ENCODE results near the gene FAM156A. TPM values are rescaled to one million over a fixed set of nuclear protein-coding genes. Genes with fewer than 3 reads are reported as not detected.
A peak's percentile ranks its signal among the peaks of the same experiment; 100 is the strongest.
"Not testable (repeated sequence)": the region's sequence is repeated elsewhere in the genome, so short reads cannot be mapped to it uniquely, and the experiment has no call there.

FAM156A gene
- total and polyA plus RNA-seq, 8 donors: 3.2 to 23.0 (median 8.5) TPM

- H3K4me3 ChIP-seq; H3K36me3 ChIP-seq; H3K9me3 ChIP-seq; intact Hi-C loops (cut with DNase I); FAIRE-seq; ATAC-seq; H3K27me3 ChIP-seq; H3K4me1 ChIP-seq; DNase-seq; H3K27ac ChIP-seq: not testable (repeated sequence)
- WGBS, 2 donors: no CpG with 5 or more reads among the region's 4 CpGs
These were observed 9.0 kb downstream of the FAM156A start for GRCh38 chrX:52949325-52949724.

GRCh38 chrX:52948265-52948664 lies 10.1 kb downstream of the FAM156A start:
- H3K27ac ChIP-seq; H3K4me3 ChIP-seq; H3K27me3 ChIP-seq; H3K36me3 ChIP-seq; DNase-seq; H3K9me3 ChIP-seq; ATAC-seq; FAIRE-seq; H3K4me1 ChIP-seq; intact Hi-C loops (cut with DNase I): not testable (repeated sequence)
- no CpG with 5 or more reads among the region's 17 CpGs for WGBS, 2 donors

- H3K4me3 ChIP-seq; H3K27ac ChIP-seq; ATAC-seq; H3K9me3 ChIP-seq; H3K27me3 ChIP-seq; intact Hi-C loops (cut with DNase I); H3K4me1 ChIP-seq; FAIRE-seq; DNase-seq; H3K36me3 ChIP-seq: not testable (repeated sequence)
- WGBS, 2 donors: no CpG with 5 or more reads among the region's 16 CpGs
These were observed 10.8 kb downstream of the FAM156A start for GRCh38 chrX:52947501-52947900.

- H3K27ac ChIP-seq; H3K4me1 ChIP-seq; H3K36me3 ChIP-seq; intact Hi-C loops (cut with DNase I); H3K4me3 ChIP-seq; DNase-seq; H3K9me3 ChIP-seq; FAIRE-seq; H3K27me3 ChIP-seq: not testable (repeated sequence)
- WGBS, 2 donors: no CpG with 5 or more reads among the region's 14 CpGs
- peak in 1 of 4 donors; percentile 44 for ATAC-seq
These were observed 12.4 kb downstream of the FAM156A start for GRCh38 chrX:52945838-52946494.

- WGBS, 2 donors: no CpG with 5 or more reads among the region's 10 CpGs
- H3K27me3 ChIP-seq; H3K27ac ChIP-seq; H3K4me3 ChIP-seq; FAIRE-seq; H3K9me3 ChIP-seq; intact Hi-C loops (cut with DNase I); H3K36me3 ChIP-seq; ATAC-seq; H3K4me1 ChIP-seq; DNase-seq: not testable (repeated sequence)
These were observed 16.6 kb downstream of the FAM156A start for GRCh38 chrX:52941728-52942127.

GRCh38 chrX:52940704-52941103 lies 17.6 kb downstream of the FAM156A start:
- H3K4me3 ChIP-seq; ATAC-seq; intact Hi-C loops (cut with DNase I); H3K9me3 ChIP-seq; H3K4me1 ChIP-seq; H3K36me3 ChIP-seq; DNase-seq; H3K27ac ChIP-seq; H3K27me3 ChIP-seq: not testable (repeated sequence)
- FAIRE-seq: peak; percentile 37
- no CpG with 5 or more reads among the region's 4 CpGs for WGBS, 2 donors

- H3K27me3 ChIP-seq; H3K9me3 ChIP-seq; H3K36me3 ChIP-seq; intact Hi-C loops (cut with DNase I); H3K4me1 ChIP-seq; DNase-seq; FAIRE-seq: not testable (repeated sequence)
- peak in 3 of 4 donors; percentile 6 to 11 (median 7) for ATAC-seq
- WGBS, 2 donors: 2 to 4% methylated on average over 10 of the region's 10 CpGs
- Histone ChIP-seq H3K4me3 (peak overlapping the region; percentile 42 to 74 (median 60)), H3K27ac (peak overlapping the region; percentile 87 to 97 (median 94))
These were observed 22.9 kb downstream of the FAM156A start for GRCh38 chrX:52935470-52935784.

GRCh38 chrX:52934704-52935469 lies 23.4 kb downstream of the FAM156A start:
- H3K27me3 ChIP-seq: peaks cover 0 to 2% (median 0%) of the 10 kb centered on the region in 4 donors
- WGBS, 2 donors: 0% methylated on average over 53 to 61 of the region's 61 CpGs
- H3K4me3 ChIP-seq: peak overlapping the region; percentile 42 to 74 (median 60)
- H3K27ac ChIP-seq: peak overlapping the region; percentile 87 to 97 (median 94)
- intact Hi-C loops (cut with DNase I): no loop called here
- no peaks in the 10 kb centered on the region for H3K9me3 ChIP-seq
- peak; percentile 51 for FAIRE-seq
- H3K36me3 ChIP-seq: no peaks in the 10 kb centered on the region
- TF ChIP-seq CTCF (IDR thresholded peaks at IDR 0.05): peak; percentile 89 to 95 (median 92)
- ATAC-seq: peak; percentile 94 to 98 (median 98)
- H3K4me1 ChIP-seq: peaks cover 0 to 4% (median 4%) of the 10 kb centered on the region in 3 donors
- peak; percentile 89 to 99 (median 98) for DNase-seq

Measured in pancreas (tissue), 10 donors.